GM18498 (cell line): Measurements from ENCODE around the gene CANX.

Experiments
- ATAC-seq: cut with Tn5 transposase; IDR thresholded peaks from one replicate; pipeline ENCODE4 v1.9.1; 2021; ENCODE audit warnings: mild to moderate bottlenecking, moderate library complexity; ENCODE audit not compliant: unreplicated experiment

CANX gene

GRCh38 chr5:179773686-179774040, 74.9 kb downstream of the CANX start:
- no peak for ATAC-seq

GRCh38 chr5:179774442-179774841, 75.7 kb downstream of the CANX start:
- ATAC-seq: no peak

- no peak for ATAC-seq
These were observed 77.7 kb downstream of the CANX start for GRCh38 chr5:179776411-179776938.

GRCh38 chr5:179777456-179777855, 78.7 kb downstream of the CANX start:
- no peak for ATAC-seq

GRCh38 chr5:179777909-179778308, 79.1 kb downstream of the CANX start:
- ATAC-seq: no peak

- no peak for ATAC-seq
These were observed 79.8 kb downstream of the CANX start for GRCh38 chr5:179778591-179778990.

- no peak for ATAC-seq
These were observed 81.1 kb downstream of the CANX start for GRCh38 chr5:179779826-179780225.

- ATAC-seq: no peak
These were observed 81.6 kb downstream of the CANX start for GRCh38 chr5:179780362-179780761.
